ENCODE data around the gene PRICKLE2. TPM values are rescaled to one million over a fixed set of nuclear protein-coding genes. Genes with fewer than 3 reads are reported as not detected.

PRICKLE2 gene
- polyA plus RNA-seq, 1 donor (not counting 4 experiments of a cell fraction or from before 2014, with no cell fraction given): 7.8 TPM

DNA sequence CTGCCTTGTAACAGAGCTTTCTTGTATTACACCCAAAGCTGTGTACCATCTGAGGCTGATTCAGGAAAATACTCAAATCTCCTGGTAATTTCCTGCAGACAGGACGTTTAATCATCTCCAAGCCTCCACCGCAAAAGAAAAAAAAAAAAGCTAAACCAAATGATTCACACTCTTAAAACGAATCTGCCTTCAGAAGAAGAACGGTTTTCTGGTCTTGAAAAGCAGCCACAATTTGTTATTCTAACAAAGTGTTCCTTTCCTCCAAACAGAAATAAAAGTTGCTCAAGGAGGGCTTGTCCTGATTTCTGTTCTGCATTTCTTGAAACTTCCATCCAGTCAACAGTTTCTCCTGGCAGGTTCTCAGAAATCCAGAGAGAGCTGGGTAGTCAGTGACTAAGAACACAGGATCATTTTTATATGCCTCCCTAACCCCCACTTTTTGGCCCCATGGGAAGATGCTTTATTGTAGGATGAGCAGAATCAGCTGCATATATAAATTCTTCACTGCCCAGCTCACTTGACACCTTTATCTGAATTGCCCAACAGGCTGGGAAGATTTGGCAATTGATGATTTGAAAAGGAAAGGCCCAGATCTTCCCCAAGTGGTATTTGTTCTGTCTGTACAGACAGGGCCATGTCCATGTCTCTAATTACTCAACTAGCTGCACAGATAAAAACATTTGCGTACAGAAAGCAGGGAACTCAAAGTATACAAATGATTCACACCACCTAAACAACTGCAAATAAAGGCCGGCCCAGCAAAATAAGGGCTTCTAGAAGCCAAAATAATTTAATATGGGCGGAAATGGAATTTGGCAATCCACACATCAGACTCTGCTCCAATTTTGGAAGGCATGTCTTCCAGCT lies 41.0 kb upstream of the PRICKLE2 start:
- peak; percentile 96 for FAIRE-seq
- H3K79me2 ChIP-seq (ENCODE audit: control insufficient read depth, insufficient read depth, low read length): peaks cover 42% of the 10 kb centered on the region
- H3K4me1 ChIP-seq (ENCODE audit: control insufficient read depth, extremely low read depth, insufficient read depth, low read length): peaks cover 24% of the 10 kb centered on the region
- H3K27me3 ChIP-seq (ENCODE audit: control insufficient read depth, extremely low read depth, insufficient read depth, low read length): no peaks in the 10 kb centered on the region
- H2AFZ ChIP-seq (ENCODE audit: control insufficient read depth, low read length): no peak overlapping the region
- peak overlapping the region; percentile 90 for H3K4me2 ChIP-seq (ENCODE audit: control insufficient read depth, extremely low read depth, insufficient read depth, low read depth, low read length)
- peak overlapping the region; percentile 78 for H3K9ac ChIP-seq (ENCODE audit: control insufficient read depth, extremely low read depth, insufficient read depth, low read length)
- H3K9me3 ChIP-seq (ENCODE audit: control insufficient read depth, low read depth, low read length): no peaks in the 10 kb centered on the region
- H3K9me1 ChIP-seq (ENCODE audit: control insufficient read depth, extremely low read depth, insufficient read depth, low read length): no peaks in the 10 kb centered on the region
- TF ChIP-seq, protein P1, sequence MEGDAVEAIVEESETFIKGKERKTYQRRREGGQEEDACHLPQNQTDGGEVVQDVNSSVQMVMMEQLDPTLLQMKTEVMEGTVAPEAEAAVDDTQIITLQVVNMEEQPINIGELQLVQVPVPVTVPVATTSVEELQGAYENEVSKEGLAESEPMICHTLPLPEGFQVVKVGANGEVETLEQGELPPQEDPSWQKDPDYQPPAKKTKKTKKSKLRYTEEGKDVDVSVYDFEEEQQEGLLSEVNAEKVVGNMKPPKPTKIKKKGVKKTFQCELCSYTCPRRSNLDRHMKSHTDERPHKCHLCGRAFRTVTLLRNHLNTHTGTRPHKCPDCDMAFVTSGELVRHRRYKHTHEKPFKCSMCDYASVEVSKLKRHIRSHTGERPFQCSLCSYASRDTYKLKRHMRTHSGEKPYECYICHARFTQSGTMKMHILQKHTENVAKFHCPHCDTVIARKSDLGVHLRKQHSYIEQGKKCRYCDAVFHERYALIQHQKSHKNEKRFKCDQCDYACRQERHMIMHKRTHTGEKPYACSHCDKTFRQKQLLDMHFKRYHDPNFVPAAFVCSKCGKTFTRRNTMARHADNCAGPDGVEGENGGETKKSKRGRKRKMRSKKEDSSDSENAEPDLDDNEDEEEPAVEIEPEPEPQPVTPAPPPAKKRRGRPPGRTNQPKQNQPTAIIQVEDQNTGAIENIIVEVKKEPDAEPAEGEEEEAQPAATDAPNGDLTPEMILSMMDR (optimal IDR thresholded peaks at IDR 0.05 in 1 of 3, IDR thresholded peaks at IDR 0.05 in 1 of 3, conservative IDR thresholded peaks at IDR 0.05 in 1 of 3; ENCODE audit: extremely low read depth in 1 of 3, insufficient read depth in 2 of 3, low read length in 3 of 3): no peak
- TF ChIP-seq EZH2 (IDR thresholded peaks at IDR 0.05; ENCODE audit: low read length): no peak
- H3K27ac ChIP-seq (ENCODE audit: control insufficient read depth, insufficient read depth, low read length): peak overlapping the region; percentile 50
- H3K4me3 ChIP-seq (ENCODE audit: control insufficient read depth in 2 of 3, extremely low read depth in 1 of 3, insufficient read depth in 2 of 3, low read depth in 1 of 3, low read length in 3 of 3): peak overlapping the region; percentile 68 to 82 (median 72)
- no peaks in the 10 kb centered on the region for H3K36me3 ChIP-seq (ENCODE audit: control insufficient read depth in 2 of 2, extremely low read depth in 1 of 2, insufficient read depth in 2 of 2, low read length in 2 of 2)
- DNase-seq (ENCODE audit: low read depth, low spot score): no peak
- dilution Hi-C loops (cut with MboI; ENCODE audit: extremely low pct_ligation_motif_present, low sequenced_read_pairs): no loop called here
- H4K20me1 ChIP-seq (ENCODE audit: control insufficient read depth, extremely low read depth, insufficient read depth, low read length): no peaks in the 10 kb centered on the region

DNA sequence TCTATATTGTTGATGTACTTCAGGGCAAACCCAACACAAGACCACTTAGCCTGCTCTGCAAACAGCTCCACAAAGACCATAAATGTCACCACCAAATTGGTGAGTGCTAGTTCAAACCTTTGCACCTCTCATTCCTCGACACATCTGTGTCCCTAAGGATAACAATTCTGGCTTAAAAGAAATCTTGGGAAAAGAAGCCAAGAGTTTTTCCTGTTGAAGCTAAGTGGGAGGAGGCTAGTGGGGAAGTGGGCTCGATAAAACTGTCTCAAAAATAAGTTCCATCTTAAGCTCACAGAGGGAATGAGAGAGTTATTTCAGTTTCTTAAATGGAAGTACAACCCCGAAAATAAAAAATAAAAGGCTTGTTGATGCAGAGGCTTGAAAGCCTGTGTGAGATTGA lies 40.4 kb upstream of the PRICKLE2 start:
- H3K27ac ChIP-seq (ENCODE audit: control insufficient read depth, insufficient read depth, low read length): peak overlapping the region; percentile 50
- H3K79me2 ChIP-seq (ENCODE audit: control insufficient read depth, insufficient read depth, low read length): peaks cover 45% of the 10 kb centered on the region
- no peaks in the 10 kb centered on the region for H3K27me3 ChIP-seq (ENCODE audit: control insufficient read depth, extremely low read depth, insufficient read depth, low read length)
- H2AFZ ChIP-seq (ENCODE audit: control insufficient read depth, low read length): no peak overlapping the region
- dilution Hi-C loops (cut with MboI; ENCODE audit: extremely low pct_ligation_motif_present, low sequenced_read_pairs): no loop called here
- no peak for FAIRE-seq
- H3K4me3 ChIP-seq (ENCODE audit: control insufficient read depth in 2 of 3, extremely low read depth in 1 of 3, insufficient read depth in 2 of 3, low read depth in 1 of 3, low read length in 3 of 3): peak overlapping the region in 2 of 3 experiments; percentile 6 to 43
- no peaks in the 10 kb centered on the region for H4K20me1 ChIP-seq (ENCODE audit: control insufficient read depth, extremely low read depth, insufficient read depth, low read length)
- DNase-seq (ENCODE audit: low read depth, low spot score): no peak
- H3K36me3 ChIP-seq (ENCODE audit: control insufficient read depth in 2 of 2, extremely low read depth in 1 of 2, insufficient read depth in 2 of 2, low read length in 2 of 2): no peaks in the 10 kb centered on the region
- peaks cover 25% of the 10 kb centered on the region for H3K4me1 ChIP-seq (ENCODE audit: control insufficient read depth, extremely low read depth, insufficient read depth, low read length)
- TF ChIP-seq, protein P1 (optimal IDR thresholded peaks at IDR 0.05 in 1 of 3, IDR thresholded peaks at IDR 0.05 in 1 of 3, conservative IDR thresholded peaks at IDR 0.05 in 1 of 3; ENCODE audit: extremely low read depth in 1 of 3, insufficient read depth in 2 of 3, low read length in 3 of 3): no peak
- TF ChIP-seq EZH2 (IDR thresholded peaks at IDR 0.05; ENCODE audit: low read length): no peak
- no peaks in the 10 kb centered on the region for H3K9me1 ChIP-seq (ENCODE audit: control insufficient read depth, extremely low read depth, insufficient read depth, low read length)
- H3K9me3 ChIP-seq (ENCODE audit: control insufficient read depth, low read depth, low read length): no peaks in the 10 kb centered on the region
- peak overlapping the region; percentile 90 for H3K4me2 ChIP-seq (ENCODE audit: control insufficient read depth, extremely low read depth, insufficient read depth, low read depth, low read length)
- H3K9ac ChIP-seq (ENCODE audit: control insufficient read depth, extremely low read depth, insufficient read depth, low read length): peak overlapping the region; percentile 19
